D721Med (cell line): Measurements from ENCODE around the gene PDK1.

Source experiments
- DNase-seq: peaks from one replicate; pipeline ENCODE4 v3.0.0; 2011; ENCODE audit warnings: low spot score; ENCODE audit not compliant: insufficient read length
- FAIRE-seq: peaks from 2 replicates; lab custom pipeline; 2011; peaks lifted over from hg19 to GRCh38; lab: Jason Lieb, UNC
- CTCF ChIP-seq: IDR thresholded peaks from 2 replicates; pipeline ENCODE4 v1.5.1; 2012; ENCODE audit warnings: mild to moderate bottlenecking, control low read depth; ENCODE audit not compliant: insufficient read depth; ENCODE audit errors: missing control alignments

Gene PDK1

GRCh38 chr2:172597176-172597842 lies 41.4 kb downstream of the PDK1 start:
- FAIRE-seq = no peak
- no peak for DNase-seq
- no peak for TF ChIP-seq CTCF

- DNase-seq = no peak
- FAIRE-seq = no peak
- no peak for TF ChIP-seq CTCF
Measured at GRCh38 chr2:172599947-172600346, 44.1 kb downstream of the PDK1 start.

GRCh38 chr2:172600557-172601008 lies 44.7 kb downstream of the PDK1 start:
- DNase-seq (no peak), FAIRE-seq (no peak)
- no peak for TF ChIP-seq CTCF

GRCh38 chr2:172606285-172606684 lies 50.4 kb downstream of the PDK1 start:
- TF ChIP-seq CTCF = no peak
- no peak for DNase-seq
- FAIRE-seq = no peak

- no peak for FAIRE-seq
- DNase-seq = no peak
- no peak for TF ChIP-seq CTCF
Measured at GRCh38 chr2:172607379-172607928, 51.6 kb downstream of the PDK1 start.

- no peak for TF ChIP-seq CTCF
- DNase-seq (no peak), FAIRE-seq (no peak)
Measured at GRCh38 chr2:172609488-172609887, 53.6 kb downstream of the PDK1 start.

- DNase-seq = no peak
- TF ChIP-seq CTCF = no peak
- peak; percentile 79 for FAIRE-seq
Measured at GRCh38 chr2:172612051-172612450, 56.2 kb downstream of the PDK1 start.
